Measurements from ENCODE around the gene ZNF169.
"Not testable (repeated sequence)": the region's sequence is repeated elsewhere in the genome, so short reads cannot be mapped to it uniquely, and the experiment has no call there.

- not testable (repeated sequence) for TF ChIP-seq CTCF (IDR thresholded peaks at IDR 0.05; ENCODE audit: poor library complexity, severe bottlenecking); EZH2 (IDR thresholded peaks at IDR 0.05; ENCODE audit: borderline replicate concordance, insufficient read depth, low read length, poor library complexity, severe bottlenecking); TAF1 (IDR thresholded peaks at IDR 0.05; ENCODE audit: low read depth); SMC3 (conservative IDR thresholded peaks at IDR 0.05; ENCODE audit: poor library complexity)
- TF ChIP-seq, protein P1, sequence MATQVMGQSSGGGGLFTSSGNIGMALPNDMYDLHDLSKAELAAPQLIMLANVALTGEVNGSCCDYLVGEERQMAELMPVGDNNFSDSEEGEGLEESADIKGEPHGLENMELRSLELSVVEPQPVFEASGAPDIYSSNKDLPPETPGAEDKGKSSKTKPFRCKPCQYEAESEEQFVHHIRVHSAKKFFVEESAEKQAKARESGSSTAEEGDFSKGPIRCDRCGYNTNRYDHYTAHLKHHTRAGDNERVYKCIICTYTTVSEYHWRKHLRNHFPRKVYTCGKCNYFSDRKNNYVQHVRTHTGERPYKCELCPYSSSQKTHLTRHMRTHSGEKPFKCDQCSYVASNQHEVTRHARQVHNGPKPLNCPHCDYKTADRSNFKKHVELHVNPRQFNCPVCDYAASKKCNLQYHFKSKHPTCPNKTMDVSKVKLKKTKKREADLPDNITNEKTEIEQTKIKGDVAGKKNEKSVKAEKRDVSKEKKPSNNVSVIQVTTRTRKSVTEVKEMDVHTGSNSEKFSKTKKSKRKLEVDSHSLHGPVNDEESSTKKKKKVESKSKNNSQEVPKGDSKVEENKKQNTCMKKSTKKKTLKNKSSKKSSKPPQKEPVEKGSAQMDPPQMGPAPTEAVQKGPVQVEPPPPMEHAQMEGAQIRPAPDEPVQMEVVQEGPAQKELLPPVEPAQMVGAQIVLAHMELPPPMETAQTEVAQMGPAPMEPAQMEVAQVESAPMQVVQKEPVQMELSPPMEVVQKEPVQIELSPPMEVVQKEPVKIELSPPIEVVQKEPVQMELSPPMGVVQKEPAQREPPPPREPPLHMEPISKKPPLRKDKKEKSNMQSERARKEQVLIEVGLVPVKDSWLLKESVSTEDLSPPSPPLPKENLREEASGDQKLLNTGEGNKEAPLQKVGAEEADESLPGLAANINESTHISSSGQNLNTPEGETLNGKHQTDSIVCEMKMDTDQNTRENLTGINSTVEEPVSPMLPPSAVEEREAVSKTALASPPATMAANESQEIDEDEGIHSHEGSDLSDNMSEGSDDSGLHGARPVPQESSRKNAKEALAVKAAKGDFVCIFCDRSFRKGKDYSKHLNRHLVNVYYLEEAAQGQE (IDR thresholded peaks at IDR 0.05; ENCODE audit: borderline replicate concordance): not testable (repeated sequence)
Observed at GRCh38 chr9:94322342-94322940, 63.3 kb downstream of the ZNF169 start.

Data from neural cell (in vitro differentiated cells).